Retinal pigment epithelial cell (primary cell): Measurements from ENCODE around the gene PADI2.

Experiments
- DNase-seq: peaks from one replicate; pipeline ENCODE4 v3.0.0-alpha.2; 2010; ENCODE audit warnings: low read depth
- H3K4me3 ChIP-seq: 2 replicates; pipeline ENCODE4 v1.5.1; 2011; ENCODE audit warnings: mild to moderate bottlenecking, low read length, control low read depth, moderate library complexity
- CTCF ChIP-seq: conservative IDR thresholded peaks from 2 replicates; pipeline ENCODE4 v1.5.1; 2011; ENCODE audit warnings: low read depth, low read length, control low read depth, inconsistent platforms

PADI2 gene

GRCh38 chr1:17121881-17122280, 2.6 kb upstream of the PADI2 start:
- TF ChIP-seq CTCF: no peak
- H3K4me3 ChIP-seq: no peak overlapping the region
- DNase-seq: no peak

DNA sequence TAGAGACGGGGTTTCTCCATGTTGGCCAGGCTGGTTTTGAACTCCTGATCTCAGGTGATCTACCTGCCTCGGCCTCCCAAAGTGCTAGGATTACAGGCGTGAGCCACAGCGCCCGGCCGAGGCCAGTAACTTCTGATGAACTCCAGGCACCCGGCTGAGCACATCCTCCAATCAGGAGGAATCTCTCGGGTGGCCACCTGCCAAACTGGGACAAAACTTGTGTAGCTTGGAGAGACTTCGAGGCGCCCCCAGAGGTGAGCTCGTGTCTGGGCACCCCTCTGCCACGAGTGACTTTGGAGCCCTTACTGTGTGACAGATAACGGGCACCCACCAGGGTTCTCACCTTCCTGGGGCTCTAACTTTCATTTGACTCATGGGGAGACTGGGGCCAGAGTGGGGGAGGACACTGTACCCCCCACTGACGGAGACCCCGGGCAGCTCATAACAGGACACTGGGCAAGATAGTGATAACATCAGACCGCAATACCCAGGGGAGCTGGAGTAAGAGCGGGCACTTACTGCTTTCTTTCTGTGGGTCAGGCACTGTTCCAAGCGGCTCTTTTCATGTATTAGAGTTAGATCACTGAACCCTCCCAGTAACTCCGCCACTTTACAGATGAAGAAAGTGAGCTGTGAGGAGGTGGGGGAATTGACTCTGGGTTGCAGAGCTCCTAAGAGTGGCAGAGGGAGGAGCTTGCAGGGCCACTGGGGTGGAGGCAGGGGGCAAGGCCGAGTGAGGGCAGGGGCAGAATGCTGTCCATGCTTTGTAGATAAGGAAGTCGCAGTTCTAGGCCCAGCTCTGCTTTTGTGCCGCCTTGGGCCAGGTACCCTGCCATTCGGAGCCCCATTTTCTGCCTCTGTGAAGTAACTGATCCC, 1.9 kb upstream of the PADI2 start:
- DNase-seq: no peak
- no peak overlapping the region for H3K4me3 ChIP-seq
- TF ChIP-seq CTCF: no peak

DNA sequence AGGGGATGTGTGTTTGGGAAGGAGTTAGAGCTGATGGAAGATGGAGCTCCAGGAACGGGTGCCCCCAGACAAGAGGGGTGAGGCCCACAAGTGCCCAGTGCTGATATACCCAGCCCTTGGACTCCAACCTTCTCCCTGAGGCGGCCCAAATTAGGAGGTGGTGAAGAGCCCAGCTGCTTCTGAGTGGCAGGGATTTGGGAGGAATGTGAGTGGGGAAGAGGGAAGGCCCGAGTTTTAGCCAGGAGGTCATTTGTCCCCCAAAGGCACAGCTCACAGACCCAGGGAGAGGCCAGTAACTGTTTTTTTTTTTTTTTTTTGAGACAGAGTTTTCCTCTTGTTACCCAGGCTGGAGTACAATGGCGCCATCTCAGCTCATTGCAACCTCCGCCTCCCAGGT, 1.2 kb upstream of the PADI2 start:
- no peak overlapping the region for H3K4me3 ChIP-seq
- no peak for TF ChIP-seq CTCF
- no peak for DNase-seq

DNA sequence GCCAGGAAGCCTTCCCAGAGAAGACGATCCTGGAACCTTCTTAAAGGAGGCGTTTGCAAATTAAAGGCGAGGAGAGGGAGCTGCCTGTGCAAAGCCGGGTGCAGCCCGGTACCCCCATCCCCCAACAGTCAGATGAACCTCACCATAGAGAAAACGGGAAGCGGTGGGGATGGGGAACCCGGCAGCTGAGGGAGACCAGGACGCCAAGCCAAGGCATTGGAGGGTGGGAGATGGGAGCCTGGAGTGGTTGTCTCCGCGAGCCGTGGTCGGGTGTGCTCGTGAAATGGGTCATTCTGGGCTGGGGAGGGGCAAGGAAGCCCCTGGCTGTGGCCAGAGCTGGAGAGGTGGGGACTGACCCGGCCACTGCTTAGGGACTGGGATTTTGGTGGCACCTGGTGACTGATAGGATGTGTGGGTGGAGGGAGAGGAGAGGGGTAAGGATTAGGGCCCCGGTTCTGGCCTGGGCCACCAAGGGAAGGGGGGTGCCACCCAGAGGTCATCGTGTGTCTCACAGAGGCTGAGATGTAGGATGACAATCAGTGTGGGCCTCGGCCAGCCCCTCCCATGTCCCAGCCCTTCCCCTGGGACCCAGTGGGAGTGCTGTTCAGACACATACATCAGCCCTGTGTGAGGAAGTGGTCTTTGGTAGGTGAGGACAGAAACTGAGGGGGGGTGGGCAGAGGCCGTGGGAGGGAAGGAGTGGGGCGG, 676 bp upstream of the PADI2 start:
- no peak for DNase-seq
- H3K4me3 ChIP-seq: peak overlapping the region; percentile 34
- no peak for TF ChIP-seq CTCF

DNA sequence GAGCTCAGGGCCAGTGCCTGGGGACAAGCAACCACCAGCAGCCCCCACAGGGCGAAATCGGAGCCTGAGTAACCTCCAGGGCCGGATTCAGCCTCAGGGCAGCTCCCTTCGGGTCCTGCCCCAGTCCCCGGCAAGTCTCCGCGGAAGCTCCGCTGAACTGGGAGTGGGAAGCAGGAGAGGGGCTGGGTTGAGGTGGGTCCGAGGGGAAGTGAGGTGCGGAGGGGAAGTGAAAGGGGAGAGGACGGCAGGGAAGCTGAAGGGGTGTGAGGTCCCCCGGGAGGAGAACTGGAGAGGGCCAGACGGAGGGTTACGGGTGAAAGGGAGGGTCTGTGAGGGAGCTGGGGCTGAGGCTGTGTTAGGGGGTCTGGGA, 560 bp downstream of the PADI2 start:
- DNase-seq: no peak
- H3K4me3 ChIP-seq: peak overlapping the region; percentile 31
- TF ChIP-seq CTCF: no peak

GRCh38 chr1:17118268-17118667, 983 bp downstream of the PADI2 start:
- no peak for TF ChIP-seq CTCF
- DNase-seq: no peak
- H3K4me3 ChIP-seq: no peak overlapping the region
